Fibroblast of skin of back (primary cell): ENCODE data around the gene ABCA13.
A peak's percentile ranks its signal among the peaks of the same experiment; 100 is the strongest.
"Not testable (repeated sequence)": the region's sequence is repeated elsewhere in the genome, so short reads cannot be mapped to it uniquely, and the experiment has no call there.

Source experiments
- DNase-seq: peaks from one replicate; pipeline ENCODE4 v3.0.0-alpha.2; 2013

The ABCA13 gene

DNA sequence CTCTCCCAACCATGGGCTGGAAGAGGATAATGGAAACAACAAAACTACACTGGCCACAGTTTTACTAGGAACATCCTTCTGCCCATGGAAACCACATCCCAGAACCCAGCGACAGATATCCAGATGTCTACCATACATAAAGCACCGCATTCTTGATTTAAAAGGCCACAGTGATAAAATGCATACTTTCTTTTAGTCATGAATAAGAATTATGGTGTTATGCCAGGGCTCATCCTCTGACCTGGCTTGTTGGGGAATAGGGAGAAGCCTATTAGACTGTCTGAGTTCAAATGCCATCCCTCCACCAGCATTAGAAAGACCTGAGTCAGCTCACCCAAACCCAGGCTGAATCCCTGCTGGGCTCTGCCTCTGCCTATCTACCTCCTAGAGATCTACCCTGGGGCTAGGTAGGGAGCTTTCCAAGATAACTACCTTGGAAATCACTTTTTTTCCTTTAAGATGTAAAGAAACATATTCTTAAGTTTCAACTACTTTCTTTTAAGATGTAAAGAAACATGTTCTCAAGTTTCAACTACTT lies 5.2 kb downstream of the ABCA13 start:
- peak; percentile 39 for DNase-seq

DNA sequence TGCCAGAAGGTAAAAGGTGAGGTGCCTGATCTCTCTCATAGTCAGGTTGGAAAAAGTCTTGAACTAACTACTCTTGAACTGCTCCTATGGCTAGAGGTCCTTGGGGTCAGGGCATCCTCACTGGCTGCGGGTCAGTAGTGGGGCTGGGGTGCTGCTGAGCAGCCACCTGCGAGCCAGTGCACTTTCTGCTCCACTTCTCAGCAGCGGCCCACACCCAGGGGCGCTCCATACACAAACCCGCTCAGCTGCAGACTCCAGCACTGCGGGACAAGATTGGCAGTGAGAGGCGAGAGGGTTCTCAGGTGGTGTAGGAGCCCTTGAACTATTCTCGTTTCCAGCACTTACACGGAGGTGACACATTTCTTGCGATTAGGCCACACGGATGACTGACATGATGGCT lies 6.0 kb downstream of the ABCA13 start:
- no peak for DNase-seq

DNA sequence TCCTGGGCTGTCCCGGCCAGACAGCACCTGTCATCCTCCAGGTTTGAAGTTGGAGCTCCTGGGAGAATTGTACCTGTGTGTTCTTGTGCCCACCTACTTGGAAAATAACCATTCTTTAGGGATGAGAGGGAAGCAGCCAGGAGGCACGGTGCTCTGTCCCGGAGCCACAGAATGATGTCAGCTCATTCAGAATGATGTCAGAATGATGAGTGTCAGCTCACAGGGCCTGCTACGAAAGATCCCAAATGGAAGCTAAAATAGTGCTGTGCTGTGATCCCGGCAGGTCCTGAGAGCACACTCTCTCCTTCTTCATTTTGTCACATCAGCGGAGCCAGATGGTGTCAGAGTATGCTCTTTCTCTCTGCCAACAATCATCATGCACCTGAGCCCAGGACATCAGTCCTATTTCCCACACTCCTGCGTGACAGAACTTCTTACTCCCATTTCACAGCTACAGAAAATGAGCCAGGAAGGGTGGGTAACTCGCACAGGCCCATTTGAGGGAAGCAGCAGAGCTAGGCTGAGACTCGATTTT lies 8.3 kb downstream of the ABCA13 start:
- no peak for DNase-seq

DNA sequence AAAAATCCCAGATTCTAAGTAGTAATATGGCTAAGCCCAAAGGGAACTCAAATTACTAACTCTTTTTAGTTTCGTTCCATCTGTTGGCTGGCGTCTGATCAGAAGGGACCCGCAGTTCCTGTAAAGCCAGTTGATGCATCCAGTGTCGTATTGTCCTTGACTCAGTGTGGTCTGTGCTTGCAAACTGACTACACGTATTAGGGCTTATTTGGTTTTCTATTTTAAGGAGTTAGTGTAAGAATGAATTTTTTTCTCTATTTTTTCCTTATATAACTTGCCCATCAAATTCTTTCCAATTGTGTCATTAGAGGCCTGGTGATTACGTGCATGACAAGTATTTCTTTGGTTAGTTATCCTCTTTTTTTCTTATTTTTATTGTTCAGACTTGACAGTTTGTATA lies 9.7 kb downstream of the ABCA13 start:
- peak; percentile 92 for DNase-seq

DNA sequence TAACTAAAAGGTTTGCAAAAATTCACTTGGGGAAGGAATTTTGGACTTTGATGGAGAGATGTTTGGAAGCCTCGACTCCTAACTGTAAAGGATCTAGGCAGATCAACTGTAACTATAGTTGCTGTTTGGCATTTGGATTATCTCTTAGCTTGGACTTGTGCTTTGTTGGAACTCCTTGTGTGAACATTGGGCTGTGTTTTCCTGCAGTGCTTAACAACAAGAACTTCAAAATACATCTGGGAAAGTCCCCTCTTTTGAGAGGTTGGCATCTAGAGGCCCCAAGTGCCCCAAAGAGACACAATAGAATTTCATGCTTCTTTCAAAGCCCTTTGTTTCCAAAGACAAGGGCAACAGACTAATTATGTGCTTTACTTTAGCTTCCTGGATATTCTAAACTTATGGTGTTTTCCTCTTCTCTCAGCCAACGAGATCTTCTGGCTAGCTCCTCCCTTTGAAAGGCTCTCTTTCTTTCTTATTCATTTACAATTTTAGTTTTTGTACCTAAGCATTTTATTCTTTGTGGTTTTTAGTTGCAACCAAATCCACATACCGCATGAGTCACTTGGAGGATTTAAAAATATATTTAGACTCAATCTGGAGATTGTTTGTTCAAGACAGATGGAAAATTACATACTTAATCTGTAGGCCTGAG lies 11.6 kb downstream of the ABCA13 start:
- DNase-seq = peak; percentile 74

DNA sequence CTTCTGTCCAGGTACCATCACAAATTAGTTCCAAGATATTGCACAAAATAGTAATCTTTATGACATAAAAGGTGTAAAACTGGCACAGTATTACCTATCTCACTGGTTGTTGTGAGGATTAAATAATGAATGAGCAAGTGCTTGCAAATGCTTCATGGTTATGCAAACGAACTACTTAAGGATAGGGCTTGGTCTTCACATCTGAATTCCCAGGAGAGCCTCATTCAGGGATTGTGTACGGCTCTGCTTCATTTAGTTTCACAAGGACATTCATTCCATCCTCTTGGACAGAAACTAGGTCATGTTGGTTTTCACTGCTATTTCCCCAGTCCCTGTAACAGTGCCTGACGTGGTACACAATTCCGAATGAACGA lies 12.1 kb downstream of the ABCA13 start:
- DNase-seq = peak; percentile 32

DNA sequence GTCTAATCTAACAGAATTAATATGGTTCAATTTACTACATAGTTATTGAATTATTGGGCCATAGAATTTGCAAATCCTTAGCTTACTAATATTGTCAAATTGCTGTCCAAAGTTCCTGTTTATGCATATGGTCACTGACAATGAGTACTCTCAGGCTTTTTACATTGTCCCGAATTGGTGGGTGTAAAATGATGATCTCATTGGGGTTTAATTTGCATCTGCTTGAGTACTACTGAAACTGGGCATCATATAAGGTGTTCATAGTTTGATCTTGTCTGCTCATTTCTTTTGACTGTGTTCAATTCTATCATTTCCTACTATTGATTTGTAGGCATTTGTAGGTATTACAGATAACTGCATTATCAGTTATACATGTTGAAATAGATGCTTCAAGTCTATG lies 12.7 kb downstream of the ABCA13 start:
- DNase-seq = no peak

DNA sequence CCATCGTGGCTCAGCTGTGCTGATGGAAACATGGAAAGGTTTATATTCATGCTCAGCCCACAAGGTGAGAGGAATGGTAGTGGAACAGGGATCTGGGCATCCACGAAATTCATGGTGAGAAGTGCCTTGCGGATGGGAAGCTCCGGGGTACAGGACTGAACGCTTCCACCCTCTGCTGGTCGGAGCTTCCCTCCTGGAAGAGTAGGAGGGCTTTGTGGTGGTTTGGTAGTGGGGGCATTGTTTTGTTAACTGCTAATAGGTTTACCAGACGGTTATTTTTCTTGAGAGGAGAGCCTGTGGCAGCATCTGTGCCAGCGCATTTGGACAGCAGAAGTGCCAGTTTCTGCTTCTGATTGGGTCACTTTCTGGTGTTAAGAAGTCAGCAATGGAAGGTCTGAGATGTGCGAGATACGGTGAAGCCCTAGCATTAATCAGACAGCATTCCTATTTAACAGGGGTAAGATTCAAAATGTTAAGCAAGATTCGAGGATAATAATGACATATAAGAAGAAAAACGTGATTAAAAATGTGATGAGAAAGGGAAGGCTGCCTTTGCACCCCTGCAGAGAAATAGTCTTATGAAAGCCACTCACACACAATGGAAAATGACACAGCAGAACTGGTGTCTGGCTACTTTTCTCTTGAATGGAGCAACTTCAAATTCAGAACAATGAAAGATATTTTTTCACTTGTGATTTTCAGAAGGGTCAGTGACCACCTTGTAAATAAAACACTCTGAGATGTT lies 17.7 kb downstream of the ABCA13 start:
- no peak for DNase-seq

DNA sequence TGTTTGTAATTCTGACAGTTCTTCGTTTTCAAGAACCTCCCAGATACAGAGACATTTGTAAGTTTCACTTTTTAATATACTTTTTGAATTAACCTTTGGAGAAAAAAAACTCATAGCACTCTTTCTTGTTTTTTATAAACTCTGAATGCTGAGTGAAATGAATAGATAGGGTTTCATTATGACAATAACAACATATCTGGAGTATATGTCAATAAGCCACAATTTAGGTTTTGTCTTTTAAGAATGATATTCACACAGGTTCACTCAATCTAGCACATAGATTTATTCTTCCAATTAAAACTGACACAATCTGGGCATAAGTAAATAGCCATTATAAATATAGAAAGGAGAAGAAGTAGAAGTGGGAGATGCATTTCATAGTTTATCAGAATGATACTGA lies 21.7 kb downstream of the ABCA13 start:
- no peak for DNase-seq

DNA sequence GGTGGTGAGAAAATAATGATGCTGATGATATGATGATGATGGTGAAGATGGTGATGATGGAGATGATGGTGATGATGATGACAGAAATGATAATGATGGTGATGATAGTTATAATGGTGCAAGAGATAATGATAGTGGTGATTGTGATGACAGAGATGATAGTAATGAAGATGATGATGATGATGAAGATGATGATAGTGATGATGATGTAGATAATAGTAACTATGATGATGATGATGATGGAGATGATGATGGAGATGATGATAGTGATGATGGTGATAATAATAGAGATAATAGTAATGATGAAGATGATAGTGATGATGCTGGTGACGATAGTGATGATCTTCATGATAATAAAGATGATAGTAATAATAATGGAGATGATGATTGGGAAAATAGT lies 22.2 kb downstream of the ABCA13 start:
- no peak for DNase-seq

DNA sequence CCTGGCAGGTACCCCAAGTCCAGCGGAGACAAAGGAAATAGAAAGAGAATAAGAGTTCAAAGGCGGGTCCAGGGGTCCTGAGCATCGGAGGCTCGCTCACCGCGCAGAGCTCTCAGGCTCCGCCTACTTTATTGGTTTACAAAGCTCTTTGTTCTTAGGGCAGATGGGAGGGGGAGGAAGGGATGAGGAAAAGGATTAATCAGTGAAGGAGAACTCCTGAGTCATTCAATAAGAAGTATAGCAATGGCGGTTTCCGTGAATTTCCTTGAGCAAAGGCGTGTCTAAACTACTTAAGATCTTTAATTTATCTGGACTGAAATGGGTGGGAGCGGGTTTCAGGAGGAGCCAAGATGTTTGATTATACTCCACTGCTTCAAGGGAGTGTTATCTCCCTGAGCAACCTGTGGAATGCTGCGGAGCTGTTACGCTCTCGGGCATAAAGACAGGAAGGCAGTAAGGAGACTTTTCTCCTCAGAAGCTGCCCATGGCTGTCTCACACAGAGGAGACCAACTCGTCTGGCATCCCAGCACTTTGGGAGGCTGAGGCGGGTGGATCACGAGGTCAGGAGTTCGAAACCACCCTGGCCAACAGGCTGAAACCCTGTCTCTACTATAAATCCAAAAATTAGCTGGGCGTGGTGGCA lies 29.8 kb downstream of the ABCA13 start:
- DNase-seq = not testable (repeated sequence)

DNA sequence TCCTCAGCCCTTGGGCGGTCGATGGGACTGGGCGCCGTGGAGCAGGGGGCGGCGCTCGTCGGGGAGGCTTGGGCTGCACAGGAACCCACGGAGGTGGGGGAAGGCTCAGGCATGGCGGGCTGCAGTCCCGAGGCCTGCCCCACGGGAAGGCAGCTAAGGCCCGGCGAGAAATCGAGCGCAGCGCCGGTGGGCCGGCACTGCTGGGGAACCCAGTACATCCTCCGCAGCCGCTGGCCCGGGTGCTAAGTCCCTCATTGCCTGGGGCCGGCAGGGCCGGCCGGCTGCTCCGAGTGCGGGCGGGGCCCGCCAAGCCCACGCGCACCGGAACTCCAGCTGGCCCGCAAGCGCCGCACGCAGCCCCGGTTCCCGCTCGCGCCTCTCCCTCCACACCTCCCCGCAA lies 31.7 kb downstream of the ABCA13 start:
- DNase-seq = not testable (repeated sequence)

DNA sequence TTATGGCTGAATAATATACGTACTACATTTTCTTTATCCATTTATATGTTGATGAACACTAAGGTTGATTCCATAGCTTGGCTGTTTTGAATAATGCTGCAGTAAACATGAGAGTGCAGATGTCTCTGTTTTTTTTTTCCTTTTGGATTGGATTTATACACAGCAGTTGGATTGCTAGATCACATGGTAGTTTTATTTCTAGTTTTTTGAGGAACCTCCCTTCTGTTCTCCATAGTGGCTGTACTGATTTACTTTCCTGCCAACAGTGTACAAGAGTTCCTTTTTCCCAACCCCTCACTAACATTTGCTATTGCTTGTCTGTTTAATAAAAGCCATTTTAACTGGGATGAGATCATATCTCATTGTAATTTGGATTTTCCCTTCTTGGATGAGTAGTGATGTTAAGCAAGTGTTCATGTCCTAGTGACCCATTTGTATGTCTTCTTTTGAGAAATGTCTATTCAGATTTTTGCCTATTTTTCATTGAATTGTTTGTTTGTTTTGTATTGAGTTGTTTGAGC lies 36.0 kb downstream of the ABCA13 start:
- DNase-seq = no peak

DNA sequence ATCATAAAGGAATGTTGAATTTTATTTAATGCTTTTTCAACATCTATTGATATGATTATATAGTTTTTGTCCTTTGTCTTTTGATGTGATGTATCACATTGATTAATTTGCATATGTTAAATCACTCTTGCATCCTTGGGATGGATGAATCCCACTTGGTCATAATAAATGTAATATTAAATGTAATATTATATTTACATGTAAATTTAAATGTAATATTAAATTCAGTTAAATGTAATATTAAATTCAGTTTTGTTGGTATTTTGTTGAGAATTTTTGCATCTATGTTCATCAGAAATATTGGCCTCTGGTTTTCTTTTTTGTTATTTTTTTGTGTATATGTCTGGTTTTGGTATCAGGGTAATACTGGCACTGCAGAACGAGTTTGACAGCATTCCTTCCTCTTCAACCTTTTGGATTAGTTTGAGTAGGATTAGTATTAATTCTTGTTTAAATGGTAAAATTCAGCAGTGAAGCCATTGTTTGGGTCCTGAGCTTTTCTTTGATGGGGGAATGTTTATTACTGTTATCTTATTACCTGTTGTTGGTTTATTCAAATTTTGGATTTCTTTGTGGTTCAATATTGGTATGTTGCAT lies 37.8 kb downstream of the ABCA13 start:
- DNase-seq = no peak

DNA sequence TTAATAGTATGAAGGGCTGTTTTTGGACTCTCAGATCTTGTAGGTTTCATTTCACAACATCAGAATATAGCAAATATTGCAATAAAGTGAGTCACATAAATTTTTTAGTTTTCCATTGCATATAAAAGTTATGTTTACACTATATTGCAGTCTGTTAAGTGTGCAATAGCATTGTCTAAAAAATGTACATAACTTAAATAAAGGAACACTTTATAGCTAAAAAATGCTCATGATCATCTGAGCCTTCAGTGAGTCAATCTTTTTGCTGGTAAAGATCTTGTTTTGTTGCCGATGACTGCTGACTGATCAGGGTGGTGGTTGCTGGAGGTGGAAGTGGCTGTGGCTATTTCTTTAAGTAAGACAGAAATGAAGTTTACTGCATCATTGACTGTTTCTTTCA lies 42.0 kb downstream of the ABCA13 start:
- DNase-seq = peak; percentile 21

DNA sequence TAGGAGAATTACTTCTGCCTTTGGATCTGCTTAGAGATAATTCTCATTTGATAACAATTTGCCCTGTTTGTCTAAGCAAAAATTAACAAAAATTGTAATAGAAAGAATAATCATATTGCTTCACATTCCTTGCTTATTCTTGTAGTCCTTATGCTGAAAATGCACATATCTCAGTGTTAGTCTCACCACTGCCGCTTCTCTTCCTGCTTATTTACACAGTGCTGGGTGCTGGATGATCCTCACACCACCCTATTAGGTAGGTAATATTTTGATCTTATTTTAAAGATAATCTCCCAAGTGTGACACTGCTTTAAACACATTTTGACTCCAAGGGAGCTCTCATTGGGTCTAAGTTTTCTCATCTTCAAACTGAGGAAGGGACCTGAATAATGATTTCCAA lies 46.0 kb downstream of the ABCA13 start:
- DNase-seq = no peak

DNA sequence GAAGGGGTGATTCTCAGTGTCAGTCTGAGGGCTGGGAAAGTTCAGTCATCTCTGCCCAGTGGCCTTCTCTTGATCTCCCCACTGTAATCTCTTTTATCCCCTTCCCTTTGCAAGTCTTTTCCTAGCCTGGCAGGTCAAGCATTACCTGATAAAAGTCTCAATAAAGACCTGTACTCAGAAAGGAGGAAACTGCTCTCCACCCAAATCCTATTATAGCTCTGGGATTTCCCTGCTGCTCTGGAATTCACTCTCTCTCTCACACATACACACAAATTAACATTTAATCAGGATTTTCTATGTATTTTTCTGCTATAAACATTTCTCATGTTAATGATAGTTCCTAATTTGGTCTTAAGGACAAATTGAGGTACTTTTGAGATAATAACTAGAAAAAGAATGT lies 46.5 kb downstream of the ABCA13 start:
- DNase-seq = no peak

DNA sequence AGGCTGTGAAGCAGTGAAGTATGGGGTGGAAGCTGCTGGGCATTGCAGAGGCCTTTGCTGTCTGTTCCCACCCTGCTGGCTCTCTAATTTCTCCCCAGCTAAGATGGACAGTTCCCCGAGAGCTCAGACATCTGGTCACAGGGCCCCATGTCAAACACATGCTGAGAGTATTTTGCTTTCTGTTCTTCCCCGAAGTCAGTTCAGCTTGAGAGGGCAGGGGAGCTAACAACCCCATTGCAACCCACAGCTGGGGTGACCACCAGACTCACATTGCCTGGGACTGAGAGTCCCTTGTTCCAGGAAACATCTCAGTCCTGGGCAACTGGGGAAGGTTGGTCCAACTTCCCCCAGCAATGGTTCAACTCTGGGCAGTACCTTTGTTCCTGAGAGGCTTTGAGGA lies 52.8 kb downstream of the ABCA13 start:
- no peak for DNase-seq

DNA sequence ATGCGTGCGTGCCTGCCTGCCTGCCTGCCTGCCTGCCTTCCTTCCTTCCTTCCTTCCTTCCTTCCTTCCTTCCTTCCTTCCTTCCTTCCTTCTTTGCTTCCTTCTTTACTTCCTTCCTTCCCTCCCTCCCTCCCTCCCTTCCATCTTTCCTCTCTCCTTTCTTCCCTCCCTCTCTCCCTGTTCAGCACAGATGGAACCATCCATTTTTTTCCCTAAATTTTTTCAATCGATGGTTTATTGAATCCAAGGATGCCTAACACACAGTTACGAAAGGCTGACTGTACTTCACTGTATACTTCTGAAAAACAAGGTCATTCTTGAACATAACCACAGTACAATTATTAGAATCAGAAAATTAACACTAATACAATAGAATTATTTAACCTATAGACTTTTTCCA lies 53.8 kb downstream of the ABCA13 start:
- DNase-seq = no peak

DNA sequence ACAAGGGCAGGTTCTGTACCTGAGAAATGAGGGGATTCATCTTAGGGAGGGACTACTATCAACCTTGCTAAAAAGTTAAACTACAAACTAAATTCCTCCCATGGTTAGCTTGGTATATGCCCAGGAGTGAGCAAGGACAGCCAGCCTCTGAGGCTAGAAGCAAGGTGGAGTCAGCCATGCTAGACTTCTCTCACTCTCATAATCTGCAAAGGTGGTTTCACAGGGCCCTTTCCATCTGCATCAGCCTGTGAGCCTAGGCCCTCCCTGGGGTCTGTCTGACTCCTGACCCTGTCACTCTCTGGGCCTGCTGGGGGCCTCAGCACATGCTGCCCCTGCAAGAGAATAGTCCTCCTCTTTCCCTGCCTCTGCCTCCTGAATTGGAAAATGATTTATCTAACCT lies 66.1 kb downstream of the ABCA13 start:
- DNase-seq = no peak

DNA sequence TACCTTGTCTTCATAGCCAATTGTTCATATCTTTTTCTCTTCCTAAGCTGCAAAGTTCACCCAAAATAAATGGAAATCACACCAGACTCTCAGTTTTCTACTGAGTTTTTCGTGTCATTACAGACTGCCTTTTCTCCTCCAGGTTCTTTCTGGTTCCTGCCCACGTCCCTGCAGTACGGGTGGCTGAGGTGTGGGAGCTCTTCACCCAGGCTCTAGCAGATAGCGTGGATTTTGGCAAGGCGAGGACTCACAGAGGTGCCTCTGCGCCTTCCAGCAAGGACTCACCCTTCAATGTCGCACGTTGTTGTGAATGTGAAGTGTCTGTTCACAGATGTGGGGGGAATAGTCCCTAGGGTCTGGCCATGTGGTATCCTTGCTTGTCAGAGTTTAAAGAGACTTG lies 71.6 kb downstream of the ABCA13 start:
- DNase-seq = no peak

DNA sequence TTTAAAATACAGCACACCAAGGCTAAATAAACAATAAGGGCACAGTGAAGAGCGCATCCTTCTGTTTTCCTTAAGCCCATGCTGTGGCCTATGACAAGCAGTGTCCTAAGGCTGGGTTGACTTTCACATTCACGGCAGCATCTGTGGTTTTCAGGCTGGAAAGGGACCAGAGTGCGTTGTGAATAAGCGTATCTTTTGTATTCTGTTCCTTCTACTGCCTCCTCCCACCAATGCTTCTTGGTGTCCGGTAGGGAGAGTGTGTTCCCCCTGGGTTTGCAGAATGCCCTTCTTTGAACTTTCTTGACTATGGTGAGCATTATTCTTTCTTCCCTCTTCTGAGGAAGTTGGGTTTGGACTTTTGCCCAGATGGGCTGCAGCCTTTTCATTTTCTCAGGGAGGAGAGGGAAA lies 73.6 kb downstream of the ABCA13 start:
- DNase-seq = peak; percentile 65
